Astrocyte of the spinal cord (primary cell): ENCODE results near the gene ADGRG1.

Experiments
- DNase-seq: peaks from one replicate; pipeline ENCODE4 v3.0.0; 2011; ENCODE audit warnings: low read depth, low spot score
- H3K4me3 ChIP-seq: 2 replicates; pipeline ENCODE4 v1.5.1; 2011; ENCODE audit warnings: low read depth, mild to moderate bottlenecking, low read length, moderate library complexity
- in situ Hi-C: cut with HindIII; loops from 2 replicates; pipeline ENCODE4 v1.10.0; 2017; ENCODE audit warnings: low sequenced_read_pairs
- TF ChIP-seq, protein P1 (sequence below): IDR thresholded peaks from 2 replicates; pipeline ENCODE4 v1.5.1; 2012; ENCODE audit warnings: low read depth, mild to moderate bottlenecking, low read length, inconsistent platforms

Gene ADGRG1

GRCh38 chr16:57615813-57616212 lies 12.6 kb upstream of the ADGRG1 start:
- in situ Hi-C loops, result no loop called here
- H3K4me3 ChIP-seq, result no peak overlapping the region
- TF ChIP-seq, protein P1, sequence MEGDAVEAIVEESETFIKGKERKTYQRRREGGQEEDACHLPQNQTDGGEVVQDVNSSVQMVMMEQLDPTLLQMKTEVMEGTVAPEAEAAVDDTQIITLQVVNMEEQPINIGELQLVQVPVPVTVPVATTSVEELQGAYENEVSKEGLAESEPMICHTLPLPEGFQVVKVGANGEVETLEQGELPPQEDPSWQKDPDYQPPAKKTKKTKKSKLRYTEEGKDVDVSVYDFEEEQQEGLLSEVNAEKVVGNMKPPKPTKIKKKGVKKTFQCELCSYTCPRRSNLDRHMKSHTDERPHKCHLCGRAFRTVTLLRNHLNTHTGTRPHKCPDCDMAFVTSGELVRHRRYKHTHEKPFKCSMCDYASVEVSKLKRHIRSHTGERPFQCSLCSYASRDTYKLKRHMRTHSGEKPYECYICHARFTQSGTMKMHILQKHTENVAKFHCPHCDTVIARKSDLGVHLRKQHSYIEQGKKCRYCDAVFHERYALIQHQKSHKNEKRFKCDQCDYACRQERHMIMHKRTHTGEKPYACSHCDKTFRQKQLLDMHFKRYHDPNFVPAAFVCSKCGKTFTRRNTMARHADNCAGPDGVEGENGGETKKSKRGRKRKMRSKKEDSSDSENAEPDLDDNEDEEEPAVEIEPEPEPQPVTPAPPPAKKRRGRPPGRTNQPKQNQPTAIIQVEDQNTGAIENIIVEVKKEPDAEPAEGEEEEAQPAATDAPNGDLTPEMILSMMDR, result no peak
- no peak for DNase-seq

- in situ Hi-C loops, result no loop called here
- DNase-seq, result no peak
- TF ChIP-seq, protein P1, result no peak
- H3K4me3 ChIP-seq, result no peak overlapping the region
Measured at GRCh38 chr16:57616241-57616640, 12.2 kb upstream of the ADGRG1 start.

DNA sequence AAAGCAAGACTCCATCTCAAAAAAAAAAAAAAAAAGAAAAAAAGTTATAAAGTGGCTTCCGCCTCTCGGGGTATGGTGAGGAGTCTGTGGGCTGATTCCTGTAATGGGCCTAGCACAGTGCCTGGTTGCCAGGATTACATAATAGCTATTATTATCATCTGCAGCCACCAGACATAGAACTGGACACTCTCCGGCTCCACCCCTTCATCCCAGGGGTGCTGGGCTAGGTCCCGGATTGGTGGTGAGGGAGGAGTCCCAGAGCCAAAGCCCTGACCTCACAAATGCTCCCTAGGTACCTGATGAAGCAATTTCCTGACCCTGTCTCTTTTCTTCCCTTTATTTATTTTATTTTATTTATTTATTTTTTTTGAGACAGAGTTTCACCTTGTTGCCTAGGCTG lies 11.6 kb upstream of the ADGRG1 start:
- in situ Hi-C loops, result no loop called here
- no peak for DNase-seq
- TF ChIP-seq, protein P1, result no peak
- H3K4me3 ChIP-seq, result no peak overlapping the region

GRCh38 chr16:57617604-57618111 lies 10.8 kb upstream of the ADGRG1 start:
- in situ Hi-C loops, result no loop called here
- TF ChIP-seq, protein P1, result no peak
- no peak for DNase-seq
- no peak overlapping the region for H3K4me3 ChIP-seq

DNA sequence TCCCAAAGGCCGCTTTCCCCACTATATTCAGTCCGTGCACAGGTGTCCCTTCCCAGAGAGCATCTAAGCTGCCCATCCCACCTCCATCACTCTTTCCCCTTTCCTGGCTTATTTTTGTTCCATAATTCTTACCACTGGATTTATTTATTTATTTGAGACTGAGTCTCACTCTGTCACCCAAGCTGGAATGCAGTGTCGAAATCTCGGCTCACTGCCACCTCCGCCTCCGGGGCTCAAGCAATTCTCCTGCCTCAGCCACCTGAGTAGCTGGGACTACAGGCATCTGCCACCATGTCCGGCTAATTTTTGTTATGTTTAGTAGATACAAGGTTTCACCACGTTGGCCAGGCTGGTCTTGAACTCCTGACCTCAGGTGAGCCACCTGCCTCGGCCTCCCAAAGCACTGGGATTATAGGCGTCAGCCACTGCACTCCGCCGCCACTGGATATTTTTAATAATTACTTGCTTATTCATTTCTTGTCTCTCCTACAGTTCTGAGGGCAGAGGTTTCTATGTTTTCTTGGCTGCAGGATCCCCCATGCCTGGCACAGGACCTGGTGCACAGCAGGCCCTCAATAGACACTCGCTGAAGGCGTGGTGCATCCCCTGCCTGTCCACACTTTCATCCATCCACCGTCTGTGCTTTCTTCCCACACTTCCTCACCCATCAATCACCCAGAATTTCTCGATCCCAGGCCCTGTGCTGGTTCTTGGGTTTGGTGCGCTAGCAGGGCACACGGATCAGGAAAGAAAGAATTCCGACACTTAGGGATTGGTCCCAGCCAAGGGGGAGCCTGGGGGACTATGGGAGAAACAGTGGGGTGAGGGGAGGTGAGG lies 9.9 kb upstream of the ADGRG1 start:
- in situ Hi-C loops, result no loop called here
- TF ChIP-seq, protein P1, result no peak
- no peak for DNase-seq
- no peak overlapping the region for H3K4me3 ChIP-seq

DNA sequence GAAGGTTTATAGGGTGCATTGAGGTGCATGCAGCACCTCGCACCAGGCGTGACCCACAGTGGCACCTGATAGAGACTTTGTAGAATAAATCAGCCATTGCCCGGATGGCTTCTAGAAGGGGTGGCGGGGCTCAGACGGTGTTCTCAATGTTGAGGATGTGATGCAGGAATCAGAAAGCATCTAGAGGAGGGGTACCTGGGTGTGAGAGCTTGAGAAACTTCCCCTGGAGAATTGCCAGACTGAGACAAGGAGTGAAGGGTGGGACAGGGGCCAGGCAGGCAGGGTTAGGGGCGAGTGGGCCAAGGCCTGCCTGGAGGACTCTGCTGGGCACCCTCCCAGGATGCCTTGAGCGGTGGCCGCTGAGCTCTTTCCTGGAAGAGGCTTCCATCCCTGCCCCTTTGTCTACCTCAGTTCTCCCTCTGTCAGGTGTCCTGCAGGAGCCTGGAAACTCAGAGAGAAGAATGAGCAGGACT lies 9.3 kb upstream of the ADGRG1 start:
- DNase-seq, result no peak
- TF ChIP-seq, protein P1, result no peak
- no peak overlapping the region for H3K4me3 ChIP-seq
- in situ Hi-C loops, result no loop called here
